ENCODE measurements around the gene CMC1.

CMC1 gene

DNA sequence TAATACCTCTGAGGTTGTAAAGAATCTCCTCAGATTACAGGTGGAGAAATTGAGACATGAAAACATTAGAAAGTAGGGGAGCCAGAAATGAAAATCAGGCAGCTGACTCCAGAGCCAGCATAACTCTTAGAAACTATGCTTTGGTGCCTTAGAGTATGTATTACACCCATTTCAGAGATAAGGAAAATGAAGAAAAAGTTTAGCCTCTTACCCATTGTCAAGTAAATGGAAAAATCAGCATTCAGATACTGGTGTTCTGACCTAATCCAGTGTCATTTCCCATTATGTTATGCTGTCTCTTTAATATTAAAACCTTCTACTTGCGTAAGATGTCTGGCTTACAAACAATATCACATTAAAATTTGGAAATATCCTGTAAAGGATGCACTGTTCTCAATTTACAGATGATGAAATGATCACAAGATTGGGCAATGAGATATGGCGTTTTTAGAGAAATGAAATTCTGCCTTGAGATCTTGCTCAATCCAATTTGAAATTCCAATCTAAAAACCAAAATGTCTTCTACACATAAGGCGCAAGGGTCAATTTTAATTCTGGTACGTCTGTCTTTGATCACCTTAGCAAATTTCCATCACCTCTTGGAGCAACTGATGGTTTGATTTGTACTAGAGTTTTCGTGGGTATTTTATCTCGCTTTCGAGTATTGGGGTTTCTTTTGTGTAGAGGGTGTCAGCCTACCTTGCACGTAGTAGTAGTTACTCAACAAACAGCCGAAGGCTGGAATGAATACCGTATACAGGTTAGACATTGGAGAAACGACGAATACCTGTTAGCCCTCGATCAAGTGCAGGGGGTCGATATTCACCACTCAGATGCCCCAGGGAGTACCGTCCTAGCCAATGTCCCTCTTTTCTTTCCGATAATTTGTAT, 106.2 kb downstream of the CMC1 start:
- TF ChIP-seq, protein P1, sequence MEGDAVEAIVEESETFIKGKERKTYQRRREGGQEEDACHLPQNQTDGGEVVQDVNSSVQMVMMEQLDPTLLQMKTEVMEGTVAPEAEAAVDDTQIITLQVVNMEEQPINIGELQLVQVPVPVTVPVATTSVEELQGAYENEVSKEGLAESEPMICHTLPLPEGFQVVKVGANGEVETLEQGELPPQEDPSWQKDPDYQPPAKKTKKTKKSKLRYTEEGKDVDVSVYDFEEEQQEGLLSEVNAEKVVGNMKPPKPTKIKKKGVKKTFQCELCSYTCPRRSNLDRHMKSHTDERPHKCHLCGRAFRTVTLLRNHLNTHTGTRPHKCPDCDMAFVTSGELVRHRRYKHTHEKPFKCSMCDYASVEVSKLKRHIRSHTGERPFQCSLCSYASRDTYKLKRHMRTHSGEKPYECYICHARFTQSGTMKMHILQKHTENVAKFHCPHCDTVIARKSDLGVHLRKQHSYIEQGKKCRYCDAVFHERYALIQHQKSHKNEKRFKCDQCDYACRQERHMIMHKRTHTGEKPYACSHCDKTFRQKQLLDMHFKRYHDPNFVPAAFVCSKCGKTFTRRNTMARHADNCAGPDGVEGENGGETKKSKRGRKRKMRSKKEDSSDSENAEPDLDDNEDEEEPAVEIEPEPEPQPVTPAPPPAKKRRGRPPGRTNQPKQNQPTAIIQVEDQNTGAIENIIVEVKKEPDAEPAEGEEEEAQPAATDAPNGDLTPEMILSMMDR (IDR thresholded peaks at IDR 0.05; ENCODE audit: extremely low read depth, insufficient read depth, missing control alignments) = no peak
- in situ Hi-C loops (cut with MboI; ENCODE audit: low pct_unique_long_range_greater_than_20kb, low sequenced_read_pairs, unreplicated experiment) = no loop called here
- no peak for DNase-seq (ENCODE audit: low spot score)

DNA sequence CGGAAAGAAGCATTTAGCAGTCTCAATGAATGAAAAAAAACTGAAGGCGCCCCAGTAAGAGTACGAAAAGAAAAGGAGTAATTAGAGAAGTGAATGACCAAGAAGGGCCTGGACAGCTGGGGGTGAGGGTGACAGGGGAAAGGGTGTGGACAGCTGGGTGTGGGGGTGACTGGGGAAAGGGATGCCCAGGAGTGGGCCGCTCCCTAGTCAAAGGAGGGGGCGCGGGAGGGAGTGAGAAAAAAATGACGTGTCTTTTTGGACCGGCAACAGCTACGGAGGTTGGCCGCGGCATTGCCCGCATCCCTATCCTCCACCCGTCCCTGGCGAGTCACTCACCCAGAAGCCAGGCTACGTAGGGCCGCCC, 106.8 kb downstream of the CMC1 start:
- in situ Hi-C loops (cut with MboI; ENCODE audit: low pct_unique_long_range_greater_than_20kb, low sequenced_read_pairs, unreplicated experiment) = no loop called here
- TF ChIP-seq, protein P1 (IDR thresholded peaks at IDR 0.05; ENCODE audit: extremely low read depth, insufficient read depth, missing control alignments) = no peak
- no peak for DNase-seq (ENCODE audit: low spot score)

DNA sequence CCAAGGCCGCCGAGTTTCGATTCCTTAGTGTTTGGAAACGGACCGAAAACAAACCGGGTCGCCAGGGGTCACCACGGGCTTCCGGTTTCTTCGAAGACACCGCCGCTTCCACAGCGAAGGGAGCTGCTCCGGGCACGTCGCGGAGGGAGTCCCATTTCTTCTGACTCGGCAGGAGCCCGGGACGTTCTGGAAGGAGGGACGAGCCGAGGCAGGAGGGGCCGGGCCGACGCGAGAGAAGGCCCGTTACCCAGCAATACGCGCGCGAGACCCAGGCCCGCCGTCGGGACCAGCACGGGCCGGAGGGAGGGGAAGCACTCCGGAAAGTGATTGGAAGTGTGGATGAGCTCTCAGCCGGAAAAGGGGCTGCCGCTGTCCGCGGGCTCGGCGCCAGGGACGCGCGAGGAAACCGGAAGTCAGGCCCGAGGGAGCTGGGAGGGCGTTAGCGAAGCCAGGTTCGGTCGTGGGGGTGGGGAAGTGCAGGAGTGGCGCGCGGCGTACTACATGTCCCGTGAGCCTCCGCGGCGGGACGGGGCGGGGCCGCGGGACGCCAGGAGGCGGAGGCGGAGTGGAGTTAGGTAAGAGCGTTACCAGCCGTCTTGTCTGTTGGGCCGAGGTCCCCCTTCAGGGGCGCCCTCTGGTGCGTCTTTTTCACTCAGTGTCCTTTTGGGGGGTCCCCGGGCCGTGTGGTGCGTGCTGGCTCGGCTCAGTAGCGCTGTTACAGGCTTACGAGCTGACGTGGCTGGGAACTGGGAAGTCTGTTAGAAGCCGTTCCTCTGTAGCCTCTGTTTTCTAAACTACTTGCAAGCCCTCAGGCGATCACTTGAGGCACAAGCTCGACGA, 107.4 kb downstream of the CMC1 start, which contains the start of the genes AZI2 and ZCWPW2:
TSS of gene AZI2 (minus strand) at position 196 of the 840 bp plus-strand sequence. CDS start 8,207 bp downstream, outside the sequence.
TSS of gene ZCWPW2 (plus strand) at position 93 of the 840 bp plus-strand sequence. CDS start 64,348 bp downstream, outside the sequence.
- in situ Hi-C loops (cut with MboI; ENCODE audit: low pct_unique_long_range_greater_than_20kb, low sequenced_read_pairs, unreplicated experiment) = no loop called here
- peak; percentile 82 for DNase-seq (ENCODE audit: low spot score)
- TF ChIP-seq, protein P1 (IDR thresholded peaks at IDR 0.05; ENCODE audit: extremely low read depth, insufficient read depth, missing control alignments) = peak; percentile 26

DNA sequence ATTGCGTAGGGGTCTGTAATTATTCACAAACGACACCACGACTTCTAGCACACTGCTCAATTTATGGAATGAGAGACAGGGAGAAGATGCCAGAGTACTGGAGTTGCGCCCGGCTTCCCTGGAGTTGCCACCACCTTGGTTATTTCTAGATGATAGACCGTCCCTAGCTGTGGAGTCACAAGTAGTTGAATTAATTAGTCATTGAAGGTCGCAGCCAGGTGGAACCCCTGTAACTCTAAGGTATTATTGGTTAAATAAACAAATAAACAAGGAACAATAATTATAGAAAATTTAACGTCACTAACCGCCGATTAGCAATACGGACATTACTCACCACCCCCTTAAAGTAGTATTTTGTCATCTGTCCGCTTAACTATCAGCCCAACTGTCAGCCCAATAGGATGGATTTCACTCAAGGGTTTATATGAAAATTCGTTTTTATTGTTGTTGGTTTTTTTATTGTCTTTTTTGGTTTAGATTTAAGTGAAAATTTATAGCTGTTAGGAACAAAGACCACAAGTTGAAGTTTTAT, 108.1 kb downstream of the CMC1 start:
- in situ Hi-C loops (cut with MboI; ENCODE audit: low pct_unique_long_range_greater_than_20kb, low sequenced_read_pairs, unreplicated experiment) = no loop called here
- no peak for DNase-seq (ENCODE audit: low spot score)
- TF ChIP-seq, protein P1 (IDR thresholded peaks at IDR 0.05; ENCODE audit: extremely low read depth, insufficient read depth, missing control alignments) = no peak
